HCT116 (cell line): Measurements from ENCODE around the gene ANKRD13D. TPM values are rescaled to one million over a fixed set of nuclear protein-coding genes. Genes with fewer than 3 reads are reported as not detected.

Experiments used
- ATAC-seq: fragments of 200-7000 bp; cut with Tn5 transposase; 2 replicates; pipeline ENCODE4 v1.9.1; 2020; ENCODE audit warnings: mild to moderate bottlenecking, moderate library complexity
- BruUV-seq: library from RNA; stranded (reverse); fragments of 400-500 nt; replicated peaks from 2 replicates; lab custom pipeline; 2021; lab: Mats Ljungman, UMichigan
- CTCF ChIA-PET: fragments of 300-600 bp; sonication (Branson Sonifier 250); formaldehyde crosslinking; loops from one replicate; lab custom pipeline; 2021; ENCODE audit warnings: antibody characterized with exemption; lab: Charles Lee
- POLR2A ChIA-PET: fragments of 300-600, 350-600 bp; sonication (Branson Sonifier 250); formaldehyde crosslinking; loops from one replicate; lab custom pipeline; 2021; ENCODE audit warnings: antibody characterized with exemption; lab: Charles Lee
- RAD21 ChIA-PET, 2 experiments: fragments of 300-600 bp; sonication (Branson Sonifier 250); formaldehyde crosslinking; loops; one replicate each; lab custom pipeline; 2023; ENCODE audit warnings: low total read pairs in 2 of 2; ENCODE audit not compliant: uncharacterized antibody in 2 of 2, unreplicated experiment in 2 of 2, low non-redundant PET in 1 of 2; lab: Charles Lee
- DNase-seq: peaks from one replicate; pipeline ENCODE4 v3.0.0-alpha.2; 2010; ENCODE audit warnings: low read depth, low spot score
- H2AFZ ChIP-seq: fragments of 200-600 bp; shearing (Covaris generic), sonication (generic); 2 replicates; pipeline ENCODE4 v1.6.1; 2017; ENCODE audit warnings: low read depth, mixed run types, mixed read lengths, antibody characterized with exemption, low read length; ENCODE audit not compliant: poor library complexity, severe bottlenecking
- H3K27ac ChIP-seq: 2 replicates; pipeline ENCODE4 v1.5.1; 2012; ENCODE audit warnings: low read depth, low read length
- H3K27me3 ChIP-seq: fragments of 200-600 bp; sonication (generic); 2 replicates; pipeline ENCODE4 v1.6.1; 2016; ENCODE audit warnings: mixed run types, low read length, mixed read lengths; ENCODE audit not compliant: insufficient read depth
- H3K36me3 ChIP-seq, 2 experiments: fragments of 200-500 bp in 1 of 2; fragments of 200-600 bp in 1 of 2; sonication (Bioruptor generic) in 1 of 2; sonication (generic) in 1 of 2; 2 replicates each; pipeline versions ENCODE4 v1.5.1 to v1.6.1; 2014 to 2016; ENCODE audit warnings: low read length in 2 of 2, inconsistent platforms in 1 of 2, mixed read lengths in 1 of 2, mixed run types in 1 of 2; ENCODE audit not compliant: insufficient read depth in 2 of 2, control insufficient read depth in 1 of 2
- H3K4me1 ChIP-seq, 2 experiments: fragments of 200-600 bp in 1 of 2; sonication (generic) in 1 of 2; 2 replicates each; pipeline versions ENCODE4 v1.5.1 to v1.6.1; 2012 to 2017; ENCODE audit warnings: low read length in 2 of 2, inconsistent platforms in 1 of 2, mild to moderate bottlenecking in 1 of 2, mixed read lengths in 1 of 2, mixed run types in 1 of 2, moderate library complexity in 1 of 2; ENCODE audit not compliant: insufficient read depth in 2 of 2, control insufficient read depth in 1 of 2
- H3K4me2 ChIP-seq: fragments of 200-600 bp; sonication (generic); 2 replicates; pipeline ENCODE4 v1.6.1; 2017; ENCODE audit warnings: mixed run types, low read length, mixed read lengths
- H3K4me3 ChIP-seq, 2 experiments: fragments of 200-600 bp in 1 of 2; sonication (generic) in 1 of 2; replicated peaks in 1 of 2; 2 replicates each; pipeline ENCODE4 v1.5.1; 2011 to 2016; ENCODE audit warnings: low read length in 2 of 2, control low read depth in 1 of 2, low read depth in 1 of 2, mild to moderate bottlenecking in 1 of 2, mixed read lengths in 1 of 2, mixed run types in 1 of 2
- H3K79me2 ChIP-seq: fragments of 200-600 bp; sonication (generic); 2 replicates; pipeline ENCODE4 v1.6.1; 2017; ENCODE audit warnings: mild to moderate bottlenecking, mixed run types, low read length, moderate library complexity, mixed read lengths; ENCODE audit not compliant: insufficient read depth
- H3K9ac ChIP-seq: fragments of 200-600 bp; sonication (generic); 2 replicates; pipeline ENCODE4 v1.6.1; 2016; ENCODE audit warnings: low read length, mixed read lengths
- H3K9me2 ChIP-seq: fragments of 200-600 bp; sonication (generic), shearing (Covaris generic); 2 replicates; pipeline ENCODE4 v1.6.1; 2017; ENCODE audit warnings: mixed run types, mild to moderate bottlenecking, moderate library complexity; ENCODE audit not compliant: insufficient read depth
- H3K9me3 ChIP-seq, 2 experiments: fragments of 200-500 bp in 1 of 2; fragments of 200-600 bp in 1 of 2; sonication (Bioruptor generic) in 1 of 2; sonication (generic) in 1 of 2; 2 replicates each; pipeline ENCODE4 v1.6.1; 2014 to 2017; ENCODE audit warnings: low read length in 2 of 2, mixed read lengths in 2 of 2, inconsistent platforms in 1 of 2, low read depth in 1 of 2, mild to moderate bottlenecking in 1 of 2, mixed run types in 1 of 2, moderate library complexity in 1 of 2; ENCODE audit not compliant: control insufficient read depth in 1 of 2, insufficient read depth in 1 of 2
- H4K20me1 ChIP-seq: fragments of 200-600 bp; sonication (generic), shearing (Covaris generic); 2 replicates; pipeline ENCODE4 v1.6.1; 2017; ENCODE audit warnings: mixed run types, mild to moderate bottlenecking, moderate library complexity; ENCODE audit not compliant: insufficient read depth
- ELF1 ChIP-seq: IDR thresholded peaks from 2 replicates; pipeline ENCODE4 v1.6.1; 2012; ENCODE audit warnings: low read depth, borderline replicate concordance
- MAX ChIP-seq: IDR thresholded peaks from 2 replicates; pipeline ENCODE4 v1.6.1; 2012
- REST ChIP-seq: IDR thresholded peaks from 2 replicates; pipeline ENCODE4 v1.6.1; 2012; ENCODE audit warnings: low read depth
- SP1 ChIP-seq: IDR thresholded peaks from 2 replicates; pipeline ENCODE4 v1.6.1; 2012; ENCODE audit warnings: low read depth
- ZFX ChIP-seq: fragments of 450-650 bp; IDR thresholded peaks from 2 replicates; pipeline ENCODE4 v1.6.1; 2017
- intact Hi-C: fragments of 100-400 bp; cut with micrococcal nuclease; formaldehyde crosslinking; loops from 2 replicates; pipeline ENCODE4 v1.10.0; 2022
- total RNA-seq: library from RNA; stranded (reverse); gene quantifications from one replicate; pipeline ENCODE4 v1.2.1, GENCODE V29; 2021; ENCODE audit not compliant: unreplicated experiment

ANKRD13D gene
- total RNA-seq, 1 experiment from 2014 or later = 61.1 TPM

GRCh38 chr11:67271205-67271540, 17.9 kb upstream of the ANKRD13D start:
- Histone ChIP-seq H3K9me3 (no peaks in the 10 kb centered on the region), H3K4me3 (no peak overlapping the region), H4K20me1 (no peaks in the 10 kb centered on the region), H3K27me3 (no peaks in the 10 kb centered on the region), H3K36me3 (peaks cover 2 to 15% of the 10 kb centered on the region in 2 experiments; a peak in 1 of 4 replicates), H3K4me1 (peaks cover 5 to 14% of the 10 kb centered on the region in 2 experiments; a peak in 3 of 4 replicates), H3K79me2 (peaks cover 97% of the 10 kb centered on the region), H2AFZ (no peak overlapping the region), H3K4me2 (no peak overlapping the region), H3K27ac (no peak overlapping the region), H3K9ac (no peak overlapping the region), H3K9me2 (no peaks in the 10 kb centered on the region)
- no peak for DNase-seq
- BruUV-seq = no TSS peak
- ChIA-PET CTCF (interaction anchor here (1.7 kb wide), 1 partner anchor 9 kb away, joined by 6 read pairs; no protein-coding TSS in a partner anchor), RAD21 (no interaction called here), POLR2A (interaction anchor here (0.8 kb wide), 1 partner anchor 31 kb away, joined by 3 read pairs; no protein-coding TSS in a partner anchor)
- ATAC-seq = no peak
- intact Hi-C loops = no loop called here
- TF ChIP-seq MAX = no peak
- no peak for TF ChIP-seq ELF1
- TF ChIP-seq SP1 = no peak
- TF ChIP-seq ZFX = no peak
- no peak for TF ChIP-seq REST
